Stimulated activated CD4-positive, alpha-beta T cell treated with anti-CD3 and anti-CD28 coated beads, TNF-alpha, amount 100 ng/mL, for 4 hours (primary cell): ENCODE results near the gene SAMD14.

ENCODE experiments used
- DNase-seq, 3 experiments: peaks; one replicate each; pipeline ENCODE4 v3.0.0-alpha.2; 2020; ENCODE audit warnings: low read depth in 3 of 3

The SAMD14 gene

DNA sequence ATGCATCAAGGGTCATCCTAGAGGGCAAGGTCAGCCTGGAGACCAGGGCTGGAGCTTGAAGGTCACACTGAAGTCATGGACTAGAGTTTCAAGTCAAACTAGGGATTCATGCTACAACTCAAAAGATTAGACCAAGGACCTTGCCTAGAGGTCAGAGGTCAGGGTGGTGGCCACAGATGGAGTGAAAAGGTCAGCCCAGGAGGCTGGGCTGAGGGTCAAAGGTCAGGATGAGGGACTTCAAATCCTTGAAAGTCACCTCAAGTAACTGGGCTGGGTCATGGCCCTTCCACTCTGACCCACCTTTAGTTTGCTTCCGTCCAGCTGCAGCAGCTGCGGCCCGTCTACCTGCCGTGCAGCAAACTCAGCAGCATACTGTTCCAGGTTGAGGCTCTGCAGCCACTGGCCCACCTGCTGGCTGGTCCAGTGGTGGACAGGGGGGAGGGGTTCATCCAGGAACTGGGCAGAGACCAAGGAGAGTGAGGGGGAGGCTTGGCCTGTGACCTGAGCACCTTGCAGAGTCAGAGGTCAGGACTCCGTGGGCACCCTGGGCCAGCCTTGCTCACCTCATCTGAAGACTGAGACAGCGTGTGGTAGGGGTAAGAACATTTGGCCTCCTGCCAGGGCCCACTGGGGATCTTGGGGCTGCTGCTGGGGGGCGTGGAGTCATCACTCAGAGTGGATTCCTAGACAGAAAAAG is 16.2 kb downstream of the SAMD14 start:
- DNase-seq, result no peak

GRCh38 chr17:50112694-50113093 is 17.3 kb downstream of the SAMD14 start:
- DNase-seq, result no peak

- DNase-seq, result no peak
These were observed 18.0 kb downstream of the SAMD14 start for GRCh38 chr17:50111673-50112655.

GRCh38 chr17:50110591-50111349 is 19.2 kb downstream of the SAMD14 start:
- no peak for DNase-seq

DNA sequence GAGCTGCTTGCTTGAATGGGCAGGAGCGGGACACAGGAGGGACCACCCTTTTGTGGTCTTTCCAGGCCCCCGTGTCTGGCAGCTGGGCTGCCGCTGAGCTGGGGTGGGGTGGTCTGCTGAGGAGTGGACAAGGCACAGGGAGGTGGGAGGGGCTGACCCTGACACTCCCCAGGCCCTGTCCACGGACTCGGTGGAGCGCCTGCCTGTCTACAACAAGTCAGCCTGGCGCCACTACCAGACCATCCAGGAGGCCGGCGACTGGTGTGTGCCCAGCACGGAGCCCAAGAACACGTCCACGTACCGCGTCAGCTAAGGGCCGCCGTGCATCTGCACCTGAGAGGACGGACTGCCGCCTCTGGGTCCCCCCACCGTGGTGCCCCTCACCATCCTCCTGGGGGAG is 20.2 kb downstream of the SAMD14 start:
- no peak for DNase-seq

- no peak for DNase-seq
These were observed 20.8 kb downstream of the SAMD14 start for GRCh38 chr17:50109207-50109606.

- no peak for DNase-seq
These were observed 21.4 kb downstream of the SAMD14 start for GRCh38 chr17:50108556-50108955.

DNA sequence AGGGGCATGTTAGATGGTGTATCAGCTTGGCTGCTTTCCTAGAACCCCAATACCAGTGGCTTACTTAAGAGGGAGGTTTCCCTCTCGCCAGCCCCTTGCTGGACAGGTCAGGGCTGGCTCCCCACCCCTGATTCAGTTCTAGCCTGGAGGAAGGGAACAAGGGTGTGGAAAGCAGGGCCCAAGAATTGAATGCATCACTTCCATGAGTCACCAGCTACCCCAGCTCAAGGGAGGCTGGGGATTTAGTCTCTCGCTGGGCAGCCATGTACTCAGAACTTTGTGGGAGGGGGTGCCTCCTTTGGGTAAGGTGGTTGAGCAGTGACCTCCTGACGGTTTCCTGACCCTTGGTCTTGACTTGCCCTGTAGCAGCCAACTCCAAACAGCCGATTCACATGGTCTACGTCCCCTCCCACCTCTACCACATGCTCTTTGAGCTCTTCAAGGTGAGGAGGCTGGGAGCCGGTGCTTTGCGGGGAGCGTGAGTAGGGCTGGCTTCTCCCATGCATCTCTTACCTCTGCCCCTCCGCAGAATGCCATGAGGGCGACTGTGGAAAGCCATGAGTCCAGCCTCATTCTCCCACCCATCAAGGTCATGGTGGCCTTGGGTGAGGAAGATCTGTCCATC is 22.1 kb downstream of the SAMD14 start:
- DNase-seq, result no peak

- DNase-seq, result no peak
These were observed 23.4 kb downstream of the SAMD14 start for GRCh38 chr17:50106393-50107131.

DNA sequence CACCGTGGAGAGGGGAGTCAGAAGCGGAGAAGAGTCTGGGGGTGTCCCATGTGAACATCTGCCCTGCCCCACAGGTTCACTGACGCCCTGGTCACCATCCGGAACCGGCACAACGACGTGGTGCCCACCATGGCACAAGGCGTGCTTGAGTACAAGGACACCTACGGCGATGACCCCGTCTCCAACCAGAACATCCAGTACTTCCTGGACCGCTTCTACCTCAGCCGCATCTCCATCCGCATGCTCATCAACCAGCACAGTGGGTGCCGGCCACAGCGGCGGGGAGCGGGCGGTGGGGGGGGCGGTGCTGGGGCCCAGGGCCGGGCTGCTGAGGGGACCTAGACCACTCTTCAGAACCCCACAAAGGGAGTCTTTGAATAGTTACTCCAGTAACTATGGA is 24.1 kb downstream of the SAMD14 start:
- DNase-seq, result no peak

GRCh38 chr17:50103941-50104340 is 26.0 kb downstream of the SAMD14 start:
- DNase-seq, result no peak

GRCh38 chr17:50103252-50103651 is 26.7 kb downstream of the SAMD14 start:
- no peak for DNase-seq

GRCh38 chr17:50102164-50102991 is 27.6 kb downstream of the SAMD14 start:
- no peak for DNase-seq

DNA sequence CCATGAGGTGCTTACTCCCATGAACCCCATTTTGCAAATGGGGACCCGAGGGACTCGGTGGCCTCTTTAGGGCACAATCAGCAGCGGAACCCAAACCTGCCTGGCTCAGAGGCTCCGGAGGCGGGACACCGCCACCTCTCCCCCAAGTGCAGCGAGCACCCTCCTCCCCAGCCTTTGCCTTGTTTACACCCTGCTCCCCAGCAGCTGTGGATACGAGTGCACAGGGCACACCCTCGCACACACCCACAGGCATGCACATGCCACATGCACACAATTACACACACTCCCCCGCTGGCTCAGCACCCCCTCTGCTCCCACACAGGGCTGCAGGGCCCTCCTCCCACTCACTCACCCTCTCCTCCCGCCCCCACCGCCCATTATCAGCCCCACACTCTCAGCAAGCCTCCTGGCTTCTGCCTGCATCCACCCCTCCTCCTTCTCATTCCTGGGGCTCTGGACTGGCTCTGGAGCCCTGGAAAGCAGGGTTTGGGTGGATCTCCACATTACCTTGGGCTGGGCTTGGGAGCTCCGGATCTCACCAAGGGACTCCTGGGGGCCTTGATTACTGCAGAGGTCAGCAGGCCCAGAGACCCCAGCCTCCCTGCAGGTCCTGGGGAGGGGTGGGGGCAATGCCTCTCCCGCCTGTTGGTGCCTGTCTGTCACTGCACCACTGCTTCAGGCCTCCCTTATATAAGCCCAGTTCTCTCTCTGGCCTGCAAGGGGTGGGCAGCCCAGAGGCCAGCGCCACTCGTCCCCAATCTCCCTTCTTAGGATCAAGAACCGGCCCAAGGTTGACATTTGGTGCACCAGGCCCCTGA is 28.4 kb downstream of the SAMD14 start:
- DNase-seq, result no peak

DNA sequence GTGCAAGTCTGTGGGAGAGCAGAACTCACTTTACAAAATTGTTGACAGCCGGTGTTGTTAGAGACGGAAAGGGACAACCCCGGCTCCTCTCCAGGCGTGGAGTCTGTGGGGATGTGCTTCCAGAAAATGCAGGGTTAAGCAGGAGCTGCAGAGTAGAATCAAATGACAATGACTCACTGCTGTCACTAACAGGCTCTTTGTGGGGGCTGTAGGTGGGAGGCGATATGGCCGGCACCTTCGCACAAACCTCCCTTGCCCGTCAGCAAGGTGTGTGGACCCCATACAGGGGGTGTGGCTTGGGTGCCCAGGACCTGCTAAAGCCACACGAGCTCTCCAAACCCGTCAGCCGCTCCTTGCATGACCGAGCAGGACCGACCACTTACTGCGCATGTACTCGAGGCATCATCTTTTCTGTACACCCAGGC is 29.0 kb downstream of the SAMD14 start:
- no peak for DNase-seq

DNA sequence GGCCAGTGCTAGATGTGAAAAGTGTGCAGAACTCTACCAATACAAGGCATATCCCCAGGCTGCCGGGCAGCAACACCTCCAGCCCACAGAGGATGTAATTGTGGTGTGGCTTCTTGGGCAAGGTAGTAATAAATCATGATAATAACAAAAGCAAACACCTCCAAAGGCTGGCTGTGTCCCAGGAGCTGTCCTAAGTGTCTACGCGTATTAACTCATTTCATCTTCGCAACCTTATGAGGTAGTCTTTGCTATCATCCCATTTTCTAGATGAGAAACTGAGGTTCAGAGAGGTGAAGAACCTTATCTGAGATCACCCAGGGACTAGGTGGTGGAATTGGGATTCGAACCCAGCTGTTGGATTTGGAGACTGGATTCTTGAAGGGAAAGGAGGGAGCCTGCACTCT is 29.5 kb downstream of the SAMD14 start:
- no peak for DNase-seq

DNA sequence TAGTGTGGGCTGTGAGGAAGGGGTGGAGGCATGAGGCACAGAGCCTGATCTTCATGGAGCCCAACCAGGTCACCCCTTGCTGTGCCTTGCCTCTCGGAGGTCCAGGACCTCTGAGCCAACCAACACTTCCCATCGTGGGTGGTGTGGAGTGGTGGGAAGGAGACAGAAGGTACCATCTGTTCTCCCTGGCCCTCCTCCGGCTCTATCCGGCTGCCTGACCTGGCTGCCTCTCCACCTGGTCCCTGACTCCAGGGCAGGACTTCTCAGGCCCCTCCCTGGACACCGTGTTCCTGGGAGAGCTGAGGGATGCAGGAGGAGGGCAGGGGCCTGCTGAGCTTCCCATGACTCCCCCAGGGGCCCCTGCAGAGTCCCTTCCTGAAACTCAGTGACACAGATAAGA is 31.0 kb downstream of the SAMD14 start:
- no peak for DNase-seq

GRCh38 chr17:50098583-50098982 is 31.4 kb downstream of the SAMD14 start:
- no peak for DNase-seq

DNA sequence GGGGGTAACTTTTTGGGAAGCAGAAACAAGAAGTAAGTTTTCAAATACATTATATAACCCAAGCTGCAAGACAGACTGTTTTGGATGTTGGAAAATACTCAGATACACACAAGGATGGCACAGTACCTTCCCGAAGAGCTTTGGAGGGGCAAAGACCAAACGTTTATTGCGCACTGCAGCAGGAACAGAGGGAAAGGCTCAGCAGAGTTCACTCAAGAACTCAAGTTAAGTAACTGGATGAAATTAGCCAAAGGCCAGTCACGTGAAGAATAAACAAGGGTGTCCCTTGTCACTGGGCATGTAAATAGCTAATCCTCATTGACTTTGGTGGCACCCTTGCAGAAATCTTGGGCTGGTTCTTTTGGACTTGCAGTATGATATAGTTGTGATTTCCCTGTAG is 32.0 kb downstream of the SAMD14 start:
- DNase-seq, result no peak
